GM12878 (cell line): ENCODE measurements around the gene DIP2C. TPM values are rescaled to one million over a fixed set of nuclear protein-coding genes. Genes with fewer than 3 reads are reported as not detected.

ENCODE experiments used
- ATAC-seq: fragments of 200-7000 bp; cut with Tn5 transposase; 3 replicates; pipeline ENCODE4 v1.9.1; 2020; ENCODE audit warnings: mild to moderate bottlenecking, moderate library complexity
- BruUV-seq: library from RNA; stranded (reverse); fragments of 400-500 nt; replicated peaks from 2 replicates; lab custom pipeline; 2021; lab: Mats Ljungman, UMichigan
- CTCF ChIA-PET: fragments of 300-600 bp; sonication (Branson Sonifier 250); formaldehyde crosslinking; extraction: SDS; loops from one replicate; lab custom pipeline; 2021; ENCODE audit warnings: inconsistent platforms; lab: Yijun Ruan, JAX
- POLR2A ChIA-PET: fragments of 350-600 bp; formaldehyde crosslinking; extraction: SDS; loops from one replicate; lab custom pipeline; 2021; ENCODE audit warnings: inconsistent platforms; lab: Charles Lee
- RAD21 ChIA-PET: fragments of 300-600 bp; sonication (Branson Sonifier 250); formaldehyde crosslinking; loops from one replicate; lab custom pipeline; 2023; ENCODE audit warnings: antibody characterized with exemption; ENCODE audit not compliant: unreplicated experiment; lab: Charles Lee
- SMC1A ChIA-PET: fragments of 300-600 bp; sonication (Branson Sonifier 250); formaldehyde crosslinking; loops from one replicate; lab custom pipeline; 2023; ENCODE audit not compliant: unreplicated experiment, uncharacterized antibody; lab: Charles Lee
- DNase-seq: peaks from one replicate; pipeline ENCODE4 v3.0.0-alpha.2; 2011; ENCODE audit warnings: low read depth, low spot score
- FAIRE-seq: peaks from 3 replicates; lab custom pipeline; 2011; peaks lifted over from hg19 to GRCh38; lab: Jason Lieb, UNC
- H2AFZ ChIP-seq: 2 replicates; pipeline ENCODE4 v1.6.0; 2011; ENCODE audit warnings: low read depth, low read length, control low read depth; ENCODE audit not compliant: control insufficient read depth
- H3K27ac ChIP-seq: 2 replicates; pipeline ENCODE4 v1.5.1; 2011; ENCODE audit warnings: control low read depth; ENCODE audit not compliant: control insufficient read depth, insufficient read depth
- H3K27me3 ChIP-seq, 2 experiments: replicated peaks in 1 of 2; 2 replicates each; pipeline versions ENCODE4 v1.6.0 to v1.6.1; 2011; ENCODE audit warnings: low read length in 1 of 2; ENCODE audit not compliant: control insufficient read depth in 2 of 2, insufficient read depth in 2 of 2
- H3K36me3 ChIP-seq, 2 experiments: 2 replicates each; pipeline ENCODE4 v1.5.1; 2011; ENCODE audit warnings: low read length in 1 of 2; ENCODE audit not compliant: control insufficient read depth in 2 of 2, insufficient read depth in 2 of 2
- H3K4me1 ChIP-seq: 2 replicates; pipeline ENCODE4 v1.6.1; 2011; ENCODE audit warnings: mild to moderate bottlenecking, low read length, moderate library complexity, mixed read lengths; ENCODE audit not compliant: control insufficient read depth, insufficient read depth
- H3K4me2 ChIP-seq: 2 replicates; pipeline ENCODE4 v1.6.0; 2011; ENCODE audit warnings: control low read depth; ENCODE audit not compliant: control insufficient read depth, insufficient read depth
- H3K4me3 ChIP-seq: fragments of 200-600 bp; sonication (generic); 2 replicates; pipeline ENCODE4 v1.5.1; 2016
- H3K79me2 ChIP-seq: 2 replicates; pipeline ENCODE4 v1.6.0; 2011; ENCODE audit warnings: low read length; ENCODE audit not compliant: control insufficient read depth, insufficient read depth
- H3K9ac ChIP-seq: 2 replicates; pipeline ENCODE4 v1.8.0; 2011; ENCODE audit warnings: low read length, control low read depth, mixed read lengths; ENCODE audit not compliant: control insufficient read depth, insufficient read depth
- H3K9me3 ChIP-seq: replicated peaks from 3 replicates; pipeline ENCODE4 v1.5.1; 2011; ENCODE audit warnings: mild to moderate bottlenecking, low read length; ENCODE audit not compliant: control insufficient read depth, insufficient read depth
- H4K20me1 ChIP-seq: 2 replicates; pipeline ENCODE4 v1.6.0; 2011; ENCODE audit not compliant: control insufficient read depth, insufficient read depth
- CHD4 ChIP-seq: fragments of 200-600 bp; sonication (generic); IDR thresholded peaks from 2 replicates; pipeline ENCODE4 v1.6.1; 2016; ENCODE audit warnings: mild to moderate bottlenecking
- CREM ChIP-seq: IDR thresholded peaks from 2 replicates; pipeline ENCODE4 v1.6.1; 2014; ENCODE audit warnings: antibody characterized with exemption, low read depth
- NFYB ChIP-seq: IDR thresholded peaks from 2 replicates; pipeline ENCODE4 v1.6.1; 2011; ENCODE audit warnings: low read depth, mild to moderate bottlenecking, low read length, improper control_type of control experiment, moderate library complexity; ENCODE audit not compliant: insufficient read depth
- ZNF207 ChIP-seq: fragments of 450-650 bp; IDR thresholded peaks from 2 replicates; pipeline ENCODE4 v1.6.1; 2014; ENCODE audit warnings: antibody characterized with exemption, mild to moderate bottlenecking, borderline replicate concordance
- ZNF622 ChIP-seq: fragments of 450-650 bp; IDR thresholded peaks from 2 replicates; pipeline ENCODE4 v1.6.1; 2017; ENCODE audit warnings: mild to moderate bottlenecking, inconsistent platforms
- ZNF687 ChIP-seq: fragments of 450-650 bp; IDR thresholded peaks from 2 replicates; pipeline ENCODE4 v1.6.1; 2017; ENCODE audit warnings: mild to moderate bottlenecking, moderate library complexity
- WGBS: methylation state at CpG from one replicate; pipeline ENCODE4 v1.1.6; 2016; ENCODE audit warnings: low lambda C conversion rate; ENCODE audit not compliant: insufficient replicate concordance, insufficient coverage; ENCODE audit errors: missing lambda C conversion rate; 5-methylcytosine and 5-hydroxymethylcytosine counted together
- in situ Hi-C: fragments of 300-500 bp; cut with MboI; formaldehyde crosslinking; loops from 9 replicates; pipeline ENCODE4 v1.14.3; 2018; ENCODE audit warnings: mixed read lengths
- intact Hi-C: fragments of 100-400 bp; cut with micrococcal nuclease; formaldehyde crosslinking; loops from one replicate; pipeline ENCODE4 v1.14.2; 2022; ENCODE audit not compliant: unreplicated experiment
- polyA plus RNA-seq, 11 experiments: library from polyadenylated mRNA; depleted of rRNA in 4 of 11; unstranded in 6 of 11; stranded (reverse) in 5 of 11; fragments of >200 nt; fragmentation: Nextera tagmentation in 4 of 11; fragmentation: Illumina TruSeq in 1 of 11; extraction: Ambion mirVana in 4 of 11; extraction: Trizol in 1 of 11; gene quantifications; 1 replicate in 1 of 11; 2 replicates in 10 of 11; pipeline versions ENCODE4 v1.2.1 to v1.2.3, GENCODE V29; 2011 to 2016; ENCODE audit warnings: inconsistent platforms in 2 of 11, missing spikeins in 2 of 11, low read depth in 1 of 11
- total RNA-seq, 4 experiments: library from RNA; depleted of rRNA in 3 of 4; stranded (reverse); fragments of >200 nt in 3 of 4; fragmentation: Illumina TruSeq in 1 of 4; extraction: Trizol in 1 of 4; gene quantifications; 2 replicates each; pipeline versions ENCODE4 v1.2.1 to v1.2.3, GENCODE V29; 2013 to 2021

Gene DIP2C
- total and polyA plus RNA-seq, 10 of the 15 experiments (the other 5 are each of a cell fraction or from before 2014, with no cell fraction given): 0.01 to 0.10 (median 0.06) TPM

- no peak for FAIRE-seq
- no TSS peak for BruUV-seq
- H3K4me3 ChIP-seq: no peak overlapping the region
- 54% methylated on average over 16 of the region's 16 CpGs for WGBS
- ATAC-seq: no peak
- no peak overlapping the region for H2AFZ ChIP-seq
- ChIA-PET RAD21 (no interaction called here), POLR2A (no interaction called here)
- intact Hi-C loops: no loop called here
- TF ChIP-seq CHD4: no peak
- TF ChIP-seq ZNF207: no peak
- no peak for TF ChIP-seq NFYB
- no peak for TF ChIP-seq CREM
- no peak for TF ChIP-seq ZNF622
- TF ChIP-seq ZNF687: no peak
- TF ChIP-seq, all 136 proteins: peak for 0
- no peaks in the 10 kb centered on the region for H3K27me3 ChIP-seq
- H3K4me1 ChIP-seq: no peaks in the 10 kb centered on the region
- H3K9me3 ChIP-seq: peaks cover 1% of the 10 kb centered on the region; the same call in 1 of the 3 replicates
- in situ Hi-C loops: no loop called here
- no peak for DNase-seq
- no peak overlapping the region for H3K9ac ChIP-seq
- no peak overlapping the region for H3K4me2 ChIP-seq
- no peak overlapping the region for H3K27ac ChIP-seq
- no peaks in the 10 kb centered on the region for H3K79me2 ChIP-seq
- CTCF ChIA-PET: no interaction called here
- H4K20me1 ChIP-seq: no peaks in the 10 kb centered on the region
- SMC1A ChIA-PET: no interaction called here
- H3K36me3 ChIP-seq: no peaks in the 10 kb centered on the region
These were observed 47.1 kb downstream of the DIP2C start for GRCh38 chr10:642186-642890.
